Muscle layer of colon (tissue), 2 donors: ENCODE data around the gene ELAVL1.
A peak's percentile ranks its signal among the peaks of the same experiment; 100 is the strongest.

Source experiments
- H3K27ac ChIP-seq: one replicate; pipeline ENCODE4 v1.7.0; 2013; ENCODE audit warnings: low read depth, mild to moderate bottlenecking, low read length, moderate library complexity
- H3K27me3 ChIP-seq, 2 donors: one replicate each; pipeline ENCODE4 v1.7.0; 2013; ENCODE audit warnings: low read length in 2 of 2, mild to moderate bottlenecking in 2 of 2; ENCODE audit not compliant: insufficient read depth in 2 of 2, control insufficient read depth in 1 of 2
- H3K36me3 ChIP-seq: one replicate; pipeline ENCODE4 v1.7.0; 2013; ENCODE audit warnings: mild to moderate bottlenecking, low read length; ENCODE audit not compliant: insufficient read depth
- H3K4me1 ChIP-seq: one replicate; pipeline ENCODE4 v1.7.0; 2013; ENCODE audit warnings: mild to moderate bottlenecking, low read length; ENCODE audit not compliant: insufficient read depth
- H3K4me3 ChIP-seq, 2 donors: one replicate each; pipeline ENCODE4 v1.7.0; 2013; ENCODE audit warnings: low read length in 2 of 2, low read depth in 1 of 2, mild to moderate bottlenecking in 1 of 2, moderate library complexity in 1 of 2
- H3K9ac ChIP-seq: one replicate; pipeline ENCODE4 v1.7.0; 2013; ENCODE audit warnings: low read length
- H3K9me3 ChIP-seq: one replicate; pipeline ENCODE4 v1.7.0; 2013; ENCODE audit warnings: mild to moderate bottlenecking, low read length
- donor health status: abdominal sarcoma.
- donor health status: Adenocarcinoma of cecum.

The ELAVL1 gene

GRCh38 chr19:8005534-8006256 lies at the start of gene ELAVL1:
TSS of gene ELAVL1 (minus strand) at chr19:8005641. CDS start at chr19:7991815, 13,826 bp downstream.
- peak within 1 kb of the TSS; percentile 54 for H3K9ac ChIP-seq
- peak within 1 kb of the TSS; percentile 67 to 79 for H3K4me3 ChIP-seq
- H3K36me3 ChIP-seq = no peaks in the 10 kb centered on the region
- H3K4me1 ChIP-seq = peaks cover 33% of the 10 kb centered on the region
- H3K27ac ChIP-seq = peak within 1 kb of the TSS; percentile 61
- H3K9me3 ChIP-seq = no peaks in the 10 kb centered on the region
- H3K27me3 ChIP-seq = no peaks in the 10 kb centered on the region

- Histone ChIP-seq H3K9ac (no peak overlapping the region), H3K4me3 (no peak overlapping the region), H3K9me3 (no peaks in the 10 kb centered on the region), H3K27ac (no peak overlapping the region), H3K27me3 (peaks cover 0 to 14% of the 10 kb centered on the region in 2 donors), H3K36me3 (no peaks in the 10 kb centered on the region), H3K4me1 (no peaks in the 10 kb centered on the region)
Measured at GRCh38 chr19:8054169-8054568, 48.7 kb upstream of the ELAVL1 start.

- Histone ChIP-seq H3K36me3 (no peaks in the 10 kb centered on the region), H3K27ac (no peak within 1 kb of the TSS), H3K9me3 (no peaks in the 10 kb centered on the region), H3K9ac (no peak within 1 kb of the TSS), H3K27me3 (peaks cover 0 to 18% of the 10 kb centered on the region in 2 donors), H3K4me3 (no peak within 1 kb of the TSS), H3K4me1 (no peaks in the 10 kb centered on the region)
Measured at GRCh38 chr19:8052464-8052859, 47.0 kb upstream of the ELAVL1 start, which contains the start of gene CCL25. TSS of gene CCL25 (plus strand) at chr19:8052760. CDS start at chr19:8053050, 290 bp downstream.

GRCh38 chr19:8050274-8051096 lies 45.0 kb upstream of the ELAVL1 start:
- no peak overlapping the region for H3K27ac ChIP-seq
- H3K27me3 ChIP-seq = peaks cover 0 to 18% of the 10 kb centered on the region in 2 donors
- no peak overlapping the region for H3K9ac ChIP-seq

GRCh38 chr19:8046569-8047165 lies 41.2 kb upstream of the ELAVL1 start:
- peaks cover 0 to 18% of the 10 kb centered on the region in 2 donors for H3K27me3 ChIP-seq
- H3K36me3 ChIP-seq = no peaks in the 10 kb centered on the region
- H3K9me3 ChIP-seq = no peaks in the 10 kb centered on the region
- no peaks in the 10 kb centered on the region for H3K4me1 ChIP-seq
- H3K9ac ChIP-seq = no peak overlapping the region
- no peak overlapping the region for H3K27ac ChIP-seq
- no peak overlapping the region for H3K4me3 ChIP-seq

More at GRCh38 chr19:8050274-8051096, 45.0 kb upstream of the ELAVL1 start:
- H3K4me1 ChIP-seq = no peaks in the 10 kb centered on the region
- H3K9me3 ChIP-seq = no peaks in the 10 kb centered on the region
- peak overlapping the region in 1 of 2 donors; percentile 41 for H3K4me3 ChIP-seq
- H3K36me3 ChIP-seq = no peaks in the 10 kb centered on the region

GRCh38 chr19:8045872-8046568 lies 40.6 kb upstream of the ELAVL1 start:
- no peak overlapping the region for H3K9ac ChIP-seq

GRCh38 chr19:8044018-8044417 lies 38.6 kb upstream of the ELAVL1 start:
- Histone ChIP-seq H3K36me3 (no peaks in the 10 kb centered on the region), H3K27me3 (peaks cover 0 to 2% of the 10 kb centered on the region in 2 donors), H3K27ac (no peak overlapping the region), H3K9me3 (no peaks in the 10 kb centered on the region), H3K9ac (no peak overlapping the region), H3K4me1 (no peaks in the 10 kb centered on the region), H3K4me3 (no peak overlapping the region)

More at GRCh38 chr19:8045872-8046568, 40.6 kb upstream of the ELAVL1 start:
- Histone ChIP-seq H3K4me1 (no peaks in the 10 kb centered on the region), H3K4me3 (no peak overlapping the region), H3K27me3 (peaks cover 0 to 18% of the 10 kb centered on the region in 2 donors), H3K9me3 (no peaks in the 10 kb centered on the region), H3K36me3 (no peaks in the 10 kb centered on the region), H3K27ac (no peak overlapping the region)

GRCh38 chr19:8042900-8043299 lies 37.5 kb upstream of the ELAVL1 start:
- H3K27ac ChIP-seq = no peak overlapping the region
- H3K27me3 ChIP-seq = no peaks in the 10 kb centered on the region
- no peaks in the 10 kb centered on the region for H3K36me3 ChIP-seq
- no peaks in the 10 kb centered on the region for H3K9me3 ChIP-seq
- H3K4me1 ChIP-seq = no peaks in the 10 kb centered on the region
- no peak overlapping the region for H3K4me3 ChIP-seq
- H3K9ac ChIP-seq = no peak overlapping the region

- Histone ChIP-seq H3K9me3 (no peaks in the 10 kb centered on the region), H3K27me3 (no peaks in the 10 kb centered on the region), H3K4me1 (no peaks in the 10 kb centered on the region), H3K4me3 (no peak overlapping the region), H3K9ac (no peak overlapping the region), H3K27ac (no peak overlapping the region), H3K36me3 (no peaks in the 10 kb centered on the region)
Measured at GRCh38 chr19:8041531-8041931, 36.1 kb upstream of the ELAVL1 start.

GRCh38 chr19:8039231-8039630 lies 33.8 kb upstream of the ELAVL1 start:
- Histone ChIP-seq H3K27ac (no peak overlapping the region), H3K9me3 (no peaks in the 10 kb centered on the region), H3K4me3 (no peak overlapping the region), H3K36me3 (no peaks in the 10 kb centered on the region), H3K27me3 (no peaks in the 10 kb centered on the region), H3K4me1 (no peaks in the 10 kb centered on the region), H3K9ac (no peak overlapping the region)

- Histone ChIP-seq H3K27ac (no peak overlapping the region), H3K9ac (no peak overlapping the region), H3K9me3 (no peaks in the 10 kb centered on the region), H3K27me3 (no peaks in the 10 kb centered on the region), H3K4me3 (no peak overlapping the region), H3K36me3 (no peaks in the 10 kb centered on the region), H3K4me1 (no peaks in the 10 kb centered on the region)
Measured at GRCh38 chr19:8038815-8039214, 33.4 kb upstream of the ELAVL1 start.
